Right lobe of liver (tissue), 6 donors: ENCODE measurements around the gene MYLK2. TPM values are rescaled to one million over a fixed set of nuclear protein-coding genes. Genes with fewer than 3 reads are reported as not detected.

Experiments
- ATAC-seq, 4 donors: fragments of 200-7000 bp; cut with Tn5 transposase; one replicate each; pipeline ENCODE4 v1.9.1; 2020; ENCODE audit warnings: mild to moderate bottlenecking in 4 of 4, moderate library complexity in 4 of 4
- DNase-seq, 3 donors: peaks; one replicate each; pipeline ENCODE4 v3.0.0-alpha.2; 2020
- H3K27ac ChIP-seq, 3 donors: fragments of 200-600 bp; one replicate each; pipeline ENCODE4 v1.8.0; 2022
- H3K27me3 ChIP-seq, 2 donors: fragments of 200-600 bp; one replicate each; pipeline ENCODE4 v1.8.0; 2022
- H3K36me3 ChIP-seq, 4 donors: fragments of 200-600 bp; sonication (generic) in 1 of 4; one replicate each; pipeline versions ENCODE4 v1.5.1 to v1.8.0; 2017 to 2022; ENCODE audit warnings: control low read depth in 1 of 4
- H3K4me1 ChIP-seq, 4 donors: fragments of 200-600 bp; sonication (generic) in 1 of 4; one replicate each; pipeline versions ENCODE4 v1.5.1 to v1.8.0; 2017 to 2022; ENCODE audit warnings: control low read depth in 1 of 4
- H3K4me3 ChIP-seq, 3 donors: fragments of 200-600 bp; one replicate each; pipeline ENCODE4 v1.8.0; 2022
- H3K9me3 ChIP-seq, 4 donors: fragments of 200-600 bp; sonication (generic) in 1 of 4; one replicate each; pipeline versions ENCODE4 v1.5.1 to v1.8.0; 2017 to 2022; ENCODE audit warnings: control low read depth in 1 of 4
- CTCF ChIP-seq, 4 donors: fragments of 200-600 bp in 3 of 4; fragments of 450-650 bp in 1 of 4; IDR thresholded peaks; one replicate each; pipeline versions ENCODE4 v1.5.1 to v1.8.0; 2016 to 2022; ENCODE audit warnings: antibody characterized with exemption in 4 of 4, mild to moderate bottlenecking in 2 of 4
- POLR2A ChIP-seq: fragments of 450-650 bp; IDR thresholded peaks from one replicate; pipeline ENCODE4 v1.6.1; 2017; ENCODE audit warnings: antibody characterized with exemption, mild to moderate bottlenecking
- WGBS: methylation state at CpG from one replicate; pipeline ENCODE4 v1.1.6; 2018; ENCODE audit warnings: low coverage, low lambda C conversion rate; ENCODE audit not compliant: insufficient coverage; ENCODE audit errors: missing lambda C conversion rate; 5-methylcytosine and 5-hydroxymethylcytosine counted together
- intact Hi-C, 2 donors: fragments of 100-400 bp; cut with DNase I; formaldehyde crosslinking; loops; one replicate each; pipeline versions ENCODE4 v1.11.2 to v1.14.1; 2022
- total RNA-seq, 6 experiments: library from RNA; depleted of rRNA in 2 of 6; stranded (reverse); fragments of >200 nt in 2 of 6; fragmentation: NEBNext Ultra II Directional in 3 of 6; extraction: Animal tissue kit (Norgen Biotek cat#: 25700) in 3 of 6; gene quantifications; one replicate each; pipeline versions ENCODE4 v1.1.0 to v1.2.4, GENCODE V29; 2016 to 2023
- donor health status: DM: no; HTN: yes; CAD: no.
- donor health status: DM: no; HTN: no; CAD: no.
- donor health status: DM: no; HTN: no; CAD: no.
- donor health status: DM: no; HTN: yes; CAD: no.
- donor health status: DM: no; HTN: yes; CAD: no.

The MYLK2 gene
- total RNA-seq, 6 experiments from 2014 or later: not detected

- Histone ChIP-seq H3K27me3 (no peaks in the 10 kb centered on the region), H3K4me1 (no peaks in the 10 kb centered on the region), H3K9me3 (no peaks in the 10 kb centered on the region), H3K27ac (no peak overlapping the region), H3K36me3 (no peaks in the 10 kb centered on the region), H3K4me3 (no peak overlapping the region)
- no peak for ATAC-seq
- DNase-seq: no peak
- TF ChIP-seq CTCF (IDR thresholded peaks at IDR 0.05): no peak
- no peak for TF ChIP-seq POLR2A
- WGBS: 77% methylated on average over 4 of the region's 5 CpGs
- intact Hi-C loops: no loop called here
These were observed 2.9 kb upstream of the MYLK2 start for GRCh38 chr20:31816221-31816620.

GRCh38 chr20:31817461-31817860 lies 1.7 kb upstream of the MYLK2 start:
- intact Hi-C loops: no loop called here
- H3K36me3 ChIP-seq: no peaks in the 10 kb centered on the region
- TF ChIP-seq POLR2A (no peak), CTCF (IDR thresholded peaks at IDR 0.05) (no peak)
- no peak for DNase-seq
- no peak overlapping the region for H3K27ac ChIP-seq
- peaks cover 0 to under 1% (median 0%) of the 10 kb centered on the region in 4 donors for H3K4me1 ChIP-seq
- ATAC-seq: no peak
- H3K27me3 ChIP-seq: no peaks in the 10 kb centered on the region
- H3K9me3 ChIP-seq: no peaks in the 10 kb centered on the region
- WGBS: 93% methylated on average over 5 of the region's 5 CpGs
- no peak overlapping the region for H3K4me3 ChIP-seq

GRCh38 chr20:31818376-31818908 lies 714 bp upstream of the MYLK2 start:
- DNase-seq (no peak), ATAC-seq (no peak)
- Histone ChIP-seq H3K4me1 (peaks cover 0 to 3% (median 0%) of the 10 kb centered on the region in 4 donors), H3K4me3 (no peak overlapping the region), H3K36me3 (no peaks in the 10 kb centered on the region), H3K27ac (no peak overlapping the region), H3K27me3 (no peaks in the 10 kb centered on the region), H3K9me3 (no peaks in the 10 kb centered on the region)
- intact Hi-C loops: no loop called here
- 100% methylated on average over 4 of the region's 8 CpGs for WGBS
- TF ChIP-seq CTCF (IDR thresholded peaks at IDR 0.05): no peak
- TF ChIP-seq POLR2A: no peak

- H3K4me1 ChIP-seq: peaks cover 0 to 3% (median 0%) of the 10 kb centered on the region in 4 donors
- H3K9me3 ChIP-seq: no peaks in the 10 kb centered on the region
- TF ChIP-seq CTCF (IDR thresholded peaks at IDR 0.05) (no peak), POLR2A (no peak)
- ATAC-seq (no peak), DNase-seq (no peak)
- WGBS: no CpG with 5 or more reads among the region's 6 CpGs
- H3K27me3 ChIP-seq: no peaks in the 10 kb centered on the region
- no peaks in the 10 kb centered on the region for H3K36me3 ChIP-seq
- H3K27ac ChIP-seq: no peak overlapping the region
- intact Hi-C loops: loop anchor here in 1 of 2 donors (5.0 kb wide), 1 partner anchor 207 kb away; no protein-coding TSS in a partner anchor
- H3K4me3 ChIP-seq: no peak overlapping the region
These were observed 1.1 kb downstream of the MYLK2 start for GRCh38 chr20:31820228-31820627.
